K562 (cell line): ENCODE results near the gene REEP6. TPM values are rescaled to one million over a fixed set of nuclear protein-coding genes. Genes with fewer than 3 reads are reported as not detected.

Source experiments
- EGR1 ChIP-seq: fragments of 450-650 bp; conservative IDR thresholded peaks from 2 replicates; pipeline ENCODE4 v1.6.1; 2017; ENCODE audit warnings: mild to moderate bottlenecking
- RFX7 ChIP-seq: fragments of 250-450 bp; sonication (Bioruptor Pico); IDR thresholded peaks from 2 replicates; pipeline ENCODE4 v1.5.1; 2021; ENCODE audit warnings: mild to moderate bottlenecking
- SMAD2 ChIP-seq: fragments of 150-350 bp; IDR thresholded peaks from 2 replicates; pipeline ENCODE4 v1.6.1; 2014; ENCODE audit warnings: low read depth, mild to moderate bottlenecking, low read length
- SMARCA4 ChIP-seq: fragments of 450-650 bp; IDR thresholded peaks from 2 replicates; pipeline ENCODE4 v1.6.1; 2016
- ZNF134 ChIP-seq: fragments of 250-450 bp; sonication (Bioruptor Pico); conservative IDR thresholded peaks from 2 replicates; pipeline ENCODE4 v1.4.0; 2020
- polyA plus RNA-seq, 8 experiments: library from polyadenylated mRNA; depleted of rRNA in 4 of 8; stranded (reverse) in 5 of 8; unstranded in 3 of 8; fragments of >200 nt; fragmentation: Nextera tagmentation in 2 of 8; fragmentation: Illumina TruSeq in 1 of 8; extraction: Ambion mirVana in 2 of 8; extraction: Trizol in 1 of 8; gene quantifications; 2 replicates each; pipeline versions ENCODE4 v1.2.1 to v1.2.3, GENCODE V29; 2011 to 2014; ENCODE audit warnings: inconsistent platforms in 1 of 8, missing spikeins in 1 of 8
- total RNA-seq, 7 experiments: library from RNA; depleted of rRNA in 6 of 7; stranded (reverse); fragments of >200 nt in 6 of 7; fragmentation: Illumina TruSeq in 2 of 7; extraction: Trizol in 2 of 7; gene quantifications; 2 replicates each; pipeline versions ENCODE4 v1.2.1 to v1.2.3, GENCODE V29; 2011 to 2021; ENCODE audit warnings: low replicate concordance in 1 of 7
- TF ChIP-seq, protein P1 (sequence below): fragments of 450-650 bp; IDR thresholded peaks from 2 replicates; pipeline ENCODE4 v1.6.1; 2018; ENCODE audit not compliant: partially characterized antibody
- TF ChIP-seq, protein P2 (sequence below): sonication (generic); formaldehyde crosslinking; IDR thresholded peaks from 2 replicates; pipeline ENCODE4 v1.8.0; 2023; ENCODE audit warnings: missing genetic modification reagents, mild to moderate bottlenecking, borderline replicate concordance
- TF ChIP-seq, protein P3 (sequence below): fragments of 250-450 bp; sonication (Bioruptor Pico); IDR thresholded peaks from 2 replicates; pipeline ENCODE4 v1.4.0; 2020; ENCODE audit warnings: mild to moderate bottlenecking
- TF ChIP-seq, protein P4 (sequence below): fragments of 450-650 bp; conservative IDR thresholded peaks from 2 replicates; pipeline ENCODE4 v1.6.1; 2016; ENCODE audit warnings: missing genetic modification characterization, low read depth, mild to moderate bottlenecking, missing compliant biosample characterization, moderate library complexity
- TF ChIP-seq, protein P5 (sequence below), 3 experiments: fragments of 200-800 bp in 1 of 3; fragments of 250-450 bp in 1 of 3; fragments of 450-650 bp in 1 of 3; sonication (Bioruptor Pico) in 1 of 3; sonication (Bioruptor generic) in 1 of 3; formaldehyde crosslinking in 1 of 3; IDR thresholded peaks; 2 replicates each; pipeline versions ENCODE4 v1.6.1 to v1.8.0; 2016 to 2022; ENCODE audit warnings: mild to moderate bottlenecking in 2 of 3, missing genetic modification characterization in 2 of 3, missing compliant biosample characterization in 1 of 3, moderate library complexity in 1 of 3

REEP6 gene
- total and polyA plus RNA-seq, 9 of the 15 experiments (the other 6 are each of a cell fraction or from before 2014, with no cell fraction given): 1.2 to 64.2 (median 12.7) TPM

DNA sequence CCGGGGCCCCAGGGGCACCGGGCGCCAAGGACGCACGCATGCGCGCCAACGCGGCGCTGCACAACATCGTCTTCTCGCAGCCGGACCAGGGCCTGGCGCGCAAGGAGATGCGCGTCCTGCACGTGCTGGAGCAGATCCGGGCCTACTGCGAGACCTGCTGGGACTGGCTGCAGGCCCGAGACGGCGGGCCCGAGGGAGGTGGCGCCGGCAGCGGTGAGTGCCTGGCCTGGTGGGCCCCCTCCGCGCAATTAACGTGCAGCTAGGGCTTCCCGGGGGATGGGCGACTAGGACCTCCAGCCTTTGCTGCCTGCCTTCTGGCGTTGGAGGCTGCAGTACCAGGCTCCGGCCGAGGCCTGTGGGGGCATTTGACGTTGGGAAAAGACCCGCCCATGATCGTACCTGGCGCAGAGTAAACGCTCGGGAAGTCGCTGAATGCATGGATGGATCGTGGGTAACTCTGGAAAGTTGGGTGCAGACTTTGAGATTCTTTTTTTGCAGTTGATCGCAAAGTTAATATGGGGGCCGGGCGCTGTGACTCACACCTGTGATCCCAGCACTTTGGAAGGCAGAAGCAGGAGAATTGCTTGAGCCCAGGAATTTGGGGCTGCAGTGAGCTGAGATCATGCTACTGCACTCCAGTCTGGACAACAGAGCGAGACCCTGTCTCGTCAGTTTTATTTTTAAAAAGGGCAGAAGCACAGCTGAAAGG is 33.8 kb upstream of the REEP6 start (continued):
- TF ChIP-seq, protein P1, sequence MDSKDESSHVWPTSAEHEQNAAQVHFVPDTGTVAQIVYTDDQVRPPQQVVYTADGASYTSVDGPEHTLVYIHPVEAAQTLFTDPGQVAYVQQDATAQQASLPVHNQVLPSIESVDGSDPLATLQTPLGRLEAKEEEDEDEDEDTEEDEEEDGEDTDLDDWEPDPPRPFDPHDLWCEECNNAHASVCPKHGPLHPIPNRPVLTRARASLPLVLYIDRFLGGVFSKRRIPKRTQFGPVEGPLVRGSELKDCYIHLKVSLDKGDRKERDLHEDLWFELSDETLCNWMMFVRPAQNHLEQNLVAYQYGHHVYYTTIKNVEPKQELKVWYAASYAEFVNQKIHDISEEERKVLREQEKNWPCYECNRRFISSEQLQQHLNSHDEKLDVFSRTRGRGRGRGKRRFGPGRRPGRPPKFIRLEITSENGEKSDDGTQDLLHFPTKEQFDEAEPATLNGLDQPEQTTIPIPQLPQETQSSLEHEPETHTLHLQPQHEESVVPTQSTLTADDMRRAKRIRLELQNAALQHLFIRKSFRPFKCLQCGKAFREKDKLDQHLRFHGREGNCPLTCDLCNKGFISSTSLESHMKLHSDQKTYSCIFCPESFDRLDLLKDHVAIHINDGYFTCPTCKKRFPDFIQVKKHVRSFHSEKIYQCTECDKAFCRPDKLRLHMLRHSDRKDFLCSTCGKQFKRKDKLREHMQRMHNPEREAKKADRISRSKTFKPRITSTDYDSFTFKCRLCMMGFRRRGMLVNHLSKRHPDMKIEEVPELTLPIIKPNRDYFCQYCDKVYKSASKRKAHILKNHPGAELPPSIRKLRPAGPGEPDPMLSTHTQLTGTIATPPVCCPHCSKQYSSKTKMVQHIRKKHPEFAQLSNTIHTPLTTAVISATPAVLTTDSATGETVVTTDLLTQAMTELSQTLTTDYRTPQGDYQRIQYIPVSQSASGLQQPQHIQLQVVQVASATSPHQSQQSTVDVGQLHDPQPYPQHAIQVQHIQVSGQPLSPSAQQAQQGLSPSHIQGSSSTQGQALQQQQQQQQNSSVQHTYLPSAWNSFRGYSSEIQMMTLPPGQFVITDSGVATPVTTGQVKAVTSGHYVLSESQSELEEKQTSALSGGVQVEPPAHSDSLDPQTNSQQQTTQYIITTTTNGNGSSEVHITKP: no peak
- TF ChIP-seq, protein P2, sequence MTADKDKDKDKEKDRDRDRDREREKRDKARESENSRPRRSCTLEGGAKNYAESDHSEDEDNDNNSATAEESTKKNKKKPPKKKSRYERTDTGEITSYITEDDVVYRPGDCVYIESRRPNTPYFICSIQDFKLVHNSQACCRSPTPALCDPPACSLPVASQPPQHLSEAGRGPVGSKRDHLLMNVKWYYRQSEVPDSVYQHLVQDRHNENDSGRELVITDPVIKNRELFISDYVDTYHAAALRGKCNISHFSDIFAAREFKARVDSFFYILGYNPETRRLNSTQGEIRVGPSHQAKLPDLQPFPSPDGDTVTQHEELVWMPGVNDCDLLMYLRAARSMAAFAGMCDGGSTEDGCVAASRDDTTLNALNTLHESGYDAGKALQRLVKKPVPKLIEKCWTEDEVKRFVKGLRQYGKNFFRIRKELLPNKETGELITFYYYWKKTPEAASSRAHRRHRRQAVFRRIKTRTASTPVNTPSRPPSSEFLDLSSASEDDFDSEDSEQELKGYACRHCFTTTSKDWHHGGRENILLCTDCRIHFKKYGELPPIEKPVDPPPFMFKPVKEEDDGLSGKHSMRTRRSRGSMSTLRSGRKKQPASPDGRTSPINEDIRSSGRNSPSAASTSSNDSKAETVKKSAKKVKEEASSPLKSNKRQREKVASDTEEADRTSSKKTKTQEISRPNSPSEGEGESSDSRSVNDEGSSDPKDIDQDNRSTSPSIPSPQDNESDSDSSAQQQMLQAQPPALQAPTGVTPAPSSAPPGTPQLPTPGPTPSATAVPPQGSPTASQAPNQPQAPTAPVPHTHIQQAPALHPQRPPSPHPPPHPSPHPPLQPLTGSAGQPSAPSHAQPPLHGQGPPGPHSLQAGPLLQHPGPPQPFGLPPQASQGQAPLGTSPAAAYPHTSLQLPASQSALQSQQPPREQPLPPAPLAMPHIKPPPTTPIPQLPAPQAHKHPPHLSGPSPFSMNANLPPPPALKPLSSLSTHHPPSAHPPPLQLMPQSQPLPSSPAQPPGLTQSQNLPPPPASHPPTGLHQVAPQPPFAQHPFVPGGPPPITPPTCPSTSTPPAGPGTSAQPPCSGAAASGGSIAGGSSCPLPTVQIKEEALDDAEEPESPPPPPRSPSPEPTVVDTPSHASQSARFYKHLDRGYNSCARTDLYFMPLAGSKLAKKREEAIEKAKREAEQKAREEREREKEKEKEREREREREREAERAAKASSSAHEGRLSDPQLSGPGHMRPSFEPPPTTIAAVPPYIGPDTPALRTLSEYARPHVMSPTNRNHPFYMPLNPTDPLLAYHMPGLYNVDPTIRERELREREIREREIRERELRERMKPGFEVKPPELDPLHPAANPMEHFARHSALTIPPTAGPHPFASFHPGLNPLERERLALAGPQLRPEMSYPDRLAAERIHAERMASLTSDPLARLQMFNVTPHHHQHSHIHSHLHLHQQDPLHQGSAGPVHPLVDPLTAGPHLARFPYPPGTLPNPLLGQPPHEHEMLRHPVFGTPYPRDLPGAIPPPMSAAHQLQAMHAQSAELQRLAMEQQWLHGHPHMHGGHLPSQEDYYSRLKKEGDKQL (CRISPR knock-in tag): no peak
- TF ChIP-seq EGR1: no peak
- no peak for TF ChIP-seq RFX7 (CRISPR knock-in tag)
- no peak for TF ChIP-seq ZNF134 (CRISPR knock-in tag)
- TF ChIP-seq, protein P3, sequence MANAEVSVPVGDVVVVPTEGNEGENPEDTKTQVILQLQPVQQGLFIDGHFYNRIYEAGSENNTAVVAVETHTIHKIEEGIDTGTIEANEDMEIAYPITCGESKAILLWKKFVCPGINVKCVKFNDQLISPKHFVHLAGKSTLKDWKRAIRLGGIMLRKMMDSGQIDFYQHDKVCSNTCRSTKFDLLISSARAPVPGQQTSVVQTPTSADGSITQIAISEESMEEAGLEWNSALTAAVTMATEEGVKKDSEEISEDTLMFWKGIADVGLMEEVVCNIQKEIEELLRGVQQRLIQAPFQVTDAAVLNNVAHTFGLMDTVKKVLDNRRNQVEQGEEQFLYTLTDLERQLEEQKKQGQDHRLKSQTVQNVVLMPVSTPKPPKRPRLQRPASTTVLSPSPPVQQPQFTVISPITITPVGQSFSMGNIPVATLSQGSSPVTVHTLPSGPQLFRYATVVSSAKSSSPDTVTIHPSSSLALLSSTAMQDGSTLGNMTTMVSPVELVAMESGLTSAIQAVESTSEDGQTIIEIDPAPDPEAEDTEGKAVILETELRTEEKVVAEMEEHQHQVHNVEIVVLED (CRISPR knock-in tag): no peak
- TF ChIP-seq, protein P4, sequence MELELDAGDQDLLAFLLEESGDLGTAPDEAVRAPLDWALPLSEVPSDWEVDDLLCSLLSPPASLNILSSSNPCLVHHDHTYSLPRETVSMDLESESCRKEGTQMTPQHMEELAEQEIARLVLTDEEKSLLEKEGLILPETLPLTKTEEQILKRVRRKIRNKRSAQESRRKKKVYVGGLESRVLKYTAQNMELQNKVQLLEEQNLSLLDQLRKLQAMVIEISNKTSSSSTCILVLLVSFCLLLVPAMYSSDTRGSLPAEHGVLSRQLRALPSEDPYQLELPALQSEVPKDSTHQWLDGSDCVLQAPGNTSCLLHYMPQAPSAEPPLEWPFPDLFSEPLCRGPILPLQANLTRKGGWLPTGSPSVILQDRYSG (tag): no peak
- TF ChIP-seq, protein P5, sequence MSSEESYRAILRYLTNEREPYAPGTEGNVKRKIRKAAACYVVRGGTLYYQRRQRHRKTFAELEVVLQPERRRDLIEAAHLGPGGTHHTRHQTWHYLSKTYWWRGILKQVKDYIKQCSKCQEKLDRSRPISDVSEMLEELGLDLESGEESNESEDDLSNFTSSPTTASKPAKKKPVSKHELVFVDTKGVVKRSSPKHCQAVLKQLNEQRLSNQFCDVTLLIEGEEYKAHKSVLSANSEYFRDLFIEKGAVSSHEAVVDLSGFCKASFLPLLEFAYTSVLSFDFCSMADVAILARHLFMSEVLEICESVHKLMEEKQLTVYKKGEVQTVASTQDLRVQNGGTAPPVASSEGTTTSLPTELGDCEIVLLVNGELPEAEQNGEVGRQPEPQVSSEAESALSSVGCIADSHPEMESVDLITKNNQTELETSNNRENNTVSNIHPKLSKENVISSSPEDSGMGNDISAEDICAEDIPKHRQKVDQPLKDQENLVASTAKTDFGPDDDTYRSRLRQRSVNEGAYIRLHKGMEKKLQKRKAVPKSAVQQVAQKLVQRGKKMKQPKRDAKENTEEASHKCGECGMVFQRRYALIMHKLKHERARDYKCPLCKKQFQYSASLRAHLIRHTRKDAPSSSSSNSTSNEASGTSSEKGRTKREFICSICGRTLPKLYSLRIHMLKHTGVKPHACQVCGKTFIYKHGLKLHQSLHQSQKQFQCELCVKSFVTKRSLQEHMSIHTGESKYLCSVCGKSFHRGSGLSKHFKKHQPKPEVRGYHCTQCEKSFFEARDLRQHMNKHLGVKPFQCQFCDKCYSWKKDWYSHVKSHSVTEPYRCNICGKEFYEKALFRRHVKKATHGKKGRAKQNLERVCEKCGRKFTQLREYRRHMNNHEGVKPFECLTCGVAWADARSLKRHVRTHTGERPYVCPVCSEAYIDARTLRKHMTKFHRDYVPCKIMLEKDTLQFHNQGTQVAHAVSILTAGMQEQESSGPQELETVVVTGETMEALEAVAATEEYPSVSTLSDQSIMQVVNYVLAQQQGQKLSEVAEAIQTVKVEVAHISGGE (CRISPR knock-in tag; IDR thresholded peaks at IDR 0.05): no peak
- no peak for TF ChIP-seq SMAD2
- TF ChIP-seq SMARCA4: no peak
